Measurements from ENCODE around the gene PSMA6. TPM values are rescaled to one million over a fixed set of nuclear protein-coding genes. Genes with fewer than 3 reads are reported as not detected.

PSMA6 gene
- total and polyA plus RNA-seq, 2 of the 13 experiments (the other 11 are each of a cell fraction or from before 2014, with no cell fraction given) = 525 to 1,109 TPM

DNA sequence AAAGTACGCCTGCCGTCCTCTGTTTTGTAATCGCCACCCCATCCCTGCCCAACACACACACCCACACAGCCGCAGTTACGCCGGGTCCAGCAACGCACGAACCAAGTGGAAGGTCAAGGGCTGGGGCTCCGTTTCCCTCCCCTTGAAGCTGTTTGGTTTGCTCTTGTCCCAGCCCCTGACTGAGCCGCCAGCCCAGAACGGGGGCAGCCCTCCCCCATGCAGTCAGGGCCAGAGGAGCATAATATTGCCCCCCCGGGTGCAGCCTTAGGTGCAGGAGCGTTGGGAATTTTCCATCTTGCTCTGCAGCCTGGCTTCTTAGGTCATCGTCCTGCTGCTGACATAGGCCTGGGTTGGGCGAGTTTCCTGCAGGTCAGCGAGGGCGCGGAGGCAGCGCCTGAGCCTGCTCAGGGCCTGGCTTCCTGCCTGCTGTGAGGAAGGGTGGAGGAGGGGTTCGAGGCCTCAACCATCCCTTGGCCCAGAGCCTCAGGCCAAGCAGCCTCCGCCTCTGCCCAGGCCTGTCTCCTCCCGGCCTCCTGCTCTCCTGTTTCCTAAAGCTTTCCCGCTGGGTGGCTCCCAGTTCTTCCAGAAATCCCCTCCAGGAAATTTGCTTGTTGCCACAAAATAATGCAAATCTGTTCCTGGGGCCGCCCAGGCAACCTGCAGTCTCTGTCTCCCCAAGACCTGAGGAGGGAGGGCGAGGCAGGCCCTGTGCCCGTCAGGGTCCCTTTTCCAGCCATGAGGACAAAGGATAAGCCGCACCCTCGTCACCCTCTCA, 44.5 kb downstream of the PSMA6 start (continued):
- TF ChIP-seq, protein P1, sequence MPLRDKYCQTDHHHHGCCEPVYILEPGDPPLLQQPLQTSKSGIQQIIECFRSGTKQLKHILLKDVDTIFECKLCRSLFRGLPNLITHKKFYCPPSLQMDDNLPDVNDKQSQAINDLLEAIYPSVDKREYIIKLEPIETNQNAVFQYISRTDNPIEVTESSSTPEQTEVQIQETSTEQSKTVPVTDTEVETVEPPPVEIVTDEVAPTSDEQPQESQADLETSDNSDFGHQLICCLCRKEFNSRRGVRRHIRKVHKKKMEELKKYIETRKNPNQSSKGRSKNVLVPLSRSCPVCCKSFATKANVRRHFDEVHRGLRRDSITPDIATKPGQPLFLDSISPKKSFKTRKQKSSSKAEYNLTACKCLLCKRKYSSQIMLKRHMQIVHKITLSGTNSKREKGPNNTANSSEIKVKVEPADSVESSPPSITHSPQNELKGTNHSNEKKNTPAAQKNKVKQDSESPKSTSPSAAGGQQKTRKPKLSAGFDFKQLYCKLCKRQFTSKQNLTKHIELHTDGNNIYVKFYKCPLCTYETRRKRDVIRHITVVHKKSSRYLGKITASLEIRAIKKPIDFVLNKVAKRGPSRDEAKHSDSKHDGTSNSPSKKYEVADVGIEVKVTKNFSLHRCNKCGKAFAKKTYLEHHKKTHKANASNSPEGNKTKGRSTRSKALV (CRISPR knock-in tag; IDR thresholded peaks at IDR 0.05) = peak; percentile 96
- TF ChIP-seq BCL3 (CRISPR knock-in tag; IDR thresholded peaks at IDR 0.05) (peak; percentile 100), ZNF331 (CRISPR knock-in tag; IDR thresholded peaks at IDR 0.05) (peak; percentile 99), HNRNPL (IDR thresholded peaks at IDR 0.05; ENCODE audit: low read depth, low read length) (peak; percentile 96), MIER2 (CRISPR knock-in tag; IDR thresholded peaks at IDR 0.05) (peak; percentile 91), ZNF143 (CRISPR knock-in tag; IDR thresholded peaks at IDR 0.05) (peak; percentile 77), KIAA2018 (CRISPR knock-in tag; IDR thresholded peaks at IDR 0.05; ENCODE audit: borderline replicate concordance) (peak; percentile 97), HDAC2 (CRISPR knock-in tag; IDR thresholded peaks at IDR 0.05) (peak; percentile 100), SNRNP70 (IDR thresholded peaks at IDR 0.05; ENCODE audit: low read depth, low read length) (no peak), CBX1 (IDR thresholded peaks at IDR 0.05; ENCODE audit: low read depth) (peak; percentile 98), FOXO1 (CRISPR knock-in tag; IDR thresholded peaks at IDR 0.05) (peak; percentile 99; the same call in 1 of the 2 replicates), HOXD1 (CRISPR knock-in tag; IDR thresholded peaks at IDR 0.05) (peak; percentile 98)
- TF ChIP-seq, protein P2, sequence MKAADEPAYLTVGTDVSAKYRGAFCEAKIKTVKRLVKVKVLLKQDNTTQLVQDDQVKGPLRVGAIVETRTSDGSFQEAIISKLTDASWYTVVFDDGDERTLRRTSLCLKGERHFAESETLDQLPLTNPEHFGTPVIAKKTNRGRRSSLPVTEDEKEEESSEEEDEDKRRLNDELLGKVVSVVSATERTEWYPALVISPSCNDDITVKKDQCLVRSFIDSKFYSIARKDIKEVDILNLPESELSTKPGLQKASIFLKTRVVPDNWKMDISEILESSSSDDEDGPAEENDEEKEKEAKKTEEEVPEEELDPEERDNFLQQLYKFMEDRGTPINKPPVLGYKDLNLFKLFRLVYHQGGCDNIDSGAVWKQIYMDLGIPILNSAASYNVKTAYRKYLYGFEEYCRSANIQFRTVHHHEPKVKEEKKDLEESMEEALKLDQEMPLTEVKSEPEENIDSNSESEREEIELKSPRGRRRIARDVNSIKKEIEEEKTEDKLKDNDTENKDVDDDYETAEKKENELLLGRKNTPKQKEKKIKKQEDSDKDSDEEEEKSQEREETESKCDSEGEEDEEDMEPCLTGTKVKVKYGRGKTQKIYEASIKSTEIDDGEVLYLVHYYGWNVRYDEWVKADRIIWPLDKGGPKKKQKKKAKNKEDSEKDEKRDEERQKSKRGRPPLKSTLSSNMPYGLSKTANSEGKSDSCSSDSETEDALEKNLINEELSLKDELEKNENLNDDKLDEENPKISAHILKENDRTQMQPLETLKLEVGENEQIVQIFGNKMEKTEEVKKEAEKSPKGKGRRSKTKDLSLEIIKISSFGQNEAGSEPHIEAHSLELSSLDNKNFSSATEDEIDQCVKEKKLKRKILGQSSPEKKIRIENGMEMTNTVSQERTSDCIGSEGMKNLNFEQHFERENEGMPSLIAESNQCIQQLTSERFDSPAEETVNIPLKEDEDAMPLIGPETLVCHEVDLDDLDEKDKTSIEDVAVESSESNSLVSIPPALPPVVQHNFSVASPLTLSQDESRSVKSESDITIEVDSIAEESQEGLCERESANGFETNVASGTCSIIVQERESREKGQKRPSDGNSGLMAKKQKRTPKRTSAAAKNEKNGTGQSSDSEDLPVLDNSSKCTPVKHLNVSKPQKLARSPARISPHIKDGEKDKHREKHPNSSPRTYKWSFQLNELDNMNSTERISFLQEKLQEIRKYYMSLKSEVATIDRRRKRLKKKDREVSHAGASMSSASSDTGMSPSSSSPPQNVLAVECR (CRISPR knock-in tag; IDR thresholded peaks at IDR 0.05; ENCODE audit: borderline replicate concordance) = no peak
